GOT3 (cell line): ENCODE data around the gene SLC25A21.
"Not testable (repeated sequence)": the region's sequence is repeated elsewhere in the genome, so short reads cannot be mapped to it uniquely, and the experiment has no call there.

Experiments used
- DNase-seq: peaks from one replicate; lab custom pipeline; 2025; ENCODE audit warnings: mixed read lengths; lab: John Stamatoyannopoulos, UW

SLC25A21 gene

DNA sequence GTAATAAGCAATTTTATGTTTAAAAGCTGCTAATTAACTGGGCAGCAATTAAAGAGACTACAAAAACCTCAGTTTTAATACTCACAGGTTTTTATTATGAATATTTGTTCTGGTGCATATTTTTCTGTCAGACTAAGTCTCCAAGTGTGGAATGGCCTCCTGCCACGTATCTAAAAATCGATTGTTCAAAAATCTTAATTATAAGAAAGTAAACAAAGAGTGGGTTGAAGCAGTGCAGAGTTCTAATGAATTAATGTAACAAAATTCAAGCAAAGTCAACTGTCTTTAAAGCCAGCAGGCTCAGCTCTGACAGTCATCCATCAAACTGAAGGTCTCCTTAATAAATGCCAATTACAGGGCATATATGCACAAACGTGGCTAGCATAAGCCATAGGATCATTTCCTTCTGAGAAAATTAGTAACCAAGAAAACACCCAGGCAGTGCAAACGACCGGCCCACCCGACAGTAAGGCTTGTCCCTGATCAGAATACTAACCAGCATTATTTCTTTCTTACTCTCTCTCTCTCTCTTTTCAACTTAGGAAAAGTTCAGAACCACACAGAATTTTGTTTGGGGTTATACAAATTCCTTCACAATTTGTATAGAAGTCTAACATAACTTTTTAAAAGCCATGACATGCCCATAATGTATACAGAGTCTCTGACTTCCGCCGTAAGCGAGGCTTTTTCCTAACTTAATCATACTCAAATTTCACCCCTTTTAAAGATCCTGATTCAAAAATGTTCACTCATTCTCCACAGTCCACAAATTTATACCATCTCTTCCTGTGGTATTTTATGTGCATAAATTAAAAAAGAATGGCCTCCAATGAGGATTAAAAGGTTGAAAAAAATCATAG lies 83.8 kb downstream of the SLC25A21 start:
- no peak for DNase-seq

DNA sequence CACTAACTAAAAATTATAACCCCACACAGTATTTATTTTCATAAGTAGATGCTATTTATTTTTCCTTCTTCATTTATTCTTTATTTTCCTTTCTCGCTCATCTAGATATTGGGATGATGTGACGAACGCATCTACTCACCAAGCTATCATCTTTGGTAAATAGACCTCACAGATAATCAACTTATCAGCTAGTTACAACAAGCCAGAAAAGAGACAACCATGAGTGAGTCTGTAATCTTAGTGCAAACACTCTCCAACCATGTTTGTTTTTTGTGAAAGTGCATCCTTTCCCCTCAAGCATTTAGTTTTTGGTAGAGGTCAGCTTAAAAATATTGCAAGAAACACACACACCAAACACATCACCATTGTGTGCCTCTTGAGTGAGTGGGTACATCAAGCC lies 84.9 kb downstream of the SLC25A21 start:
- no peak for DNase-seq

DNA sequence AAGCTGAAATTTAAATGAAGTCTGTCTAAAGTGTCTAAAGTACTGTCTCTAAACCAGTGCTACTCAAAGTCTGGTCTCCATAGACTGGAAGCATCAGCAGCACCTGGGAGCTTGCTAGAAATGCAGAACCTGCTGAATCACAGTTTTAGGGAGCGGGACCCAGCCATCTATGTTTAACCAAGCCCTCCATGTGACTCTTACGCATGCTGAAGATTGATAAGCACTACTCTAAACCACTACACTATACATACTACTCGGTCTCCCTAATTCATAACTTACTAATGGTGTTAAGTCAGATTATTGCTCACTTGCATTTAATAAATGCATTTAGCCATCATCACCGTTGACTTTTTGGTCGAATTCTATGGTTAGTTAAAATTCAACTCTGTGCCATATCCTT lies 88.8 kb downstream of the SLC25A21 start:
- no peak for DNase-seq

DNA sequence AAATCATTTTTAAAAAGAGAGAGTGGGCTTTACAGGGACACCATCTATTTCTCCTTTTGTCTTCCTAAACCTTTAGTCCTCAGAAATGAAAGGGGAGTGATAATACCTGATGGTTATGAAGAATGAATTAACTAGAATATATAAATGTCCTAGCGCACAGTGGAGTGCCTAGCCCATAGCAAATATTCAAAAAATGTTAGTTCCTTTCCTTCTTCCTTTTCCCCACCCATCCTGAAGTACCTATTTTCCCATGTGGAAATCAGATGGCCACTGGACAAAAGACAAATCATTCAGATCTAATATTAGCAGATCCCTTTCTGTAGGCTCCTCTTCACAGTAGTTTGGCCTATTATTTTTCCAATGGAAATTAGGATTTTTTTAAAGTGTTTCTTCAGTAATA lies 90.0 kb downstream of the SLC25A21 start:
- DNase-seq: no peak

DNA sequence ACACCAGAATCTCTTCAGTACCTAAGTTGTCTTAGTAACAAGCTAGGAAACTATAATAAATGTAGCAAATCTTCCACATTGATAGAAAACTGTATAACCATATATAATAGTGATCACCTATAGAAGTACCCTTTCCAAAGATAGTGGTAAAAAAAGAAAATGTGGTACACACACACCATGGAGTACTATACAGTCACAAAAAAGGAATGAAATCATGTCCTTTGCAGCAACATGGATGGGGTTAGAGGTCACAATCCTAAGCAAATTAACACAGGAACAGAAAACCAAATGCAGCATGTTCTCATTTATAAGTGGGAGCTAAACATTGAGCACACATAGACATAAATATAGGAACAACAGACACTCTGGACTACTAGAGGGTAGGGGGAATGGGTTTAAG lies 90.5 kb downstream of the SLC25A21 start:
- DNase-seq: no peak

DNA sequence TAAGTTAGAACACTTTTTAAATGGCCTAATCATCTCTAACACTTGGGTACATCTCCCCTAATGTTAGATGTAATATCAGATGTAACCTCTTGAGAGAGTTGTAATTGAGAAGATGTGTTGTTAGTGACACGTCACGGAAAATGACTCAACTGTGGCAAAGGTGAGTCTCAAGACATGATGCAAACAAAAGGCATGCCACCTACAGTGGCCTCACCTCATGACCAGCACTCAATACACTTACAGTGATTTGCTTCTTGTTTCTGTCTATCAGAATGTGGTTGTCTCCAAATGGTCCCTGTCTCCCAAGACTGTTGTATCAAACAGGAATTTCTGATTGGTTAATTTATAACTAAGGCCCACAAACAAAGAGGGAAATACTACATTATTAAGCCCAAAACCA lies 91.2 kb downstream of the SLC25A21 start:
- no peak for DNase-seq

DNA sequence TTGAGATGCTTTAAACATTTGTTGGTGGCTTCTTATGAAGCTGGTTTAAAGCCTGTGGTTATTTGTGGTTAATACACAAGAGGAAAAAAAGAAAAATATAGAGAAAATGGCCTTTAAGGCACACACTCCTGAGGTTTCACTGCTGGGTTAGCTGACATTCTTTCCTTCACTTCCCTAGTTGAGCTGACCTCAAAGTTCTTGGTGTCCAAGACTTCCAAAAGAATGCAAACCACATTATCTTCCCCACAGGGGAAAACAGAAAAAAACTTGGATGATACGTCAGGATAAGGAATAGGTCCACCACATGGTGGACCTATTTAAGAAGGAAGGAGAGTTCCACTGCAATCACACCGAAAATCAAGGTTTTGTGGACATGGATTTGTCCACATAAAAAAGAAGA lies 94.3 kb downstream of the SLC25A21 start:
- no peak for DNase-seq

DNA sequence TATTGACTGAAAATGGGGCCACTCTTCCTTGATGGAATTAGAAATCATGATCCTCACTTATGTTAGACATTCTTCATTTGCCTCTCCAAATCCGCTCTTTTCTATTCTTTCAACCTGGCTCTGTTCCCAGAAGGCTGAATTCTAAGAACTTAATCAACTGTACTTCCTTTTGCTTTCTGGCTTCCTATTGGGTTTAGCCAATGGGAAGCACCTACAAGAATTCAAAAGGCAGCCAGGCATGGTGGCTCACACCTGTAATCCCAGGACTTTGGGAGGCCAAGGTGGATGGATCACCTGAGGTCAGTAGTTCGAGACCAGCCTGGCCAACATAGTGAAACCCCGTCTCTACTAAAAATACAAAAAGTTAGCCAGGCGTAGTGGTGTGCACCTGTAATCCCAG lies 98.1 kb downstream of the SLC25A21 start:
- DNase-seq: not testable (repeated sequence)

DNA sequence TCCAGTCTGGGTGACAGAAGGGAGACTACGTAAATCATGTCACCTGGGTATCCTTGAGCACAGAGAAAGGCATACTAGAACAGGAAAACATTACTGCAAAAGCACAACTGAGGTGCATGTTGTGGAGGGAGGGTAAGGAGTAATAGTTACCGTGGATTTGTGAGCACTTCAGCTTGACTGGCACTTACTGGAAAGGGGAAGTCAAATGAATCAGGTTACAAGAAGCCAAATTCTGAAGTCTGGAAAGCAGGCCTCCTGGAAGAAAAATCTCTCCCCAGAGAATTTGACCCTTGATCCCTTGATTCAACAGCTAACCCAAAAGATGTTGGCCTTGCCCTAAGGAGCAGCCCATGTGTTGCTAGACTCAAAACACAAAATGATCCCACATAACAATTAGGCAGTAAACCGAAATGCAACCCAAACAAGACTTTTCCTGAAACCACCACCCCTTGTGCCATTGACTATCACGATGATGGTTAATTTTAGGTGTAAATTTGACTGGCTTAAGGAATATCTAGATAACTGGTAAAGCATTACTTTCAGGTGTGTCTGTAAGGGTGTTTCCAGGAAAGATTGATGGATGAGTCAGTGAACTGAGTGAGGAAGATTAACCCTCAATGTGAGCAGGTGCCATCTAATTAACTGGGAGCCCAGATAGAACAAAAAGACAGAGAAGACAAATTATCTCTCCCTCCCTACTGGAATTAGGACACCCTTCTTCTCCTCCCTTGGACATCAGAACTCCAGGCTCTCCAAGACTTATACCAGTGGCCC lies 108.8 kb downstream of the SLC25A21 start:
- no peak for DNase-seq

DNA sequence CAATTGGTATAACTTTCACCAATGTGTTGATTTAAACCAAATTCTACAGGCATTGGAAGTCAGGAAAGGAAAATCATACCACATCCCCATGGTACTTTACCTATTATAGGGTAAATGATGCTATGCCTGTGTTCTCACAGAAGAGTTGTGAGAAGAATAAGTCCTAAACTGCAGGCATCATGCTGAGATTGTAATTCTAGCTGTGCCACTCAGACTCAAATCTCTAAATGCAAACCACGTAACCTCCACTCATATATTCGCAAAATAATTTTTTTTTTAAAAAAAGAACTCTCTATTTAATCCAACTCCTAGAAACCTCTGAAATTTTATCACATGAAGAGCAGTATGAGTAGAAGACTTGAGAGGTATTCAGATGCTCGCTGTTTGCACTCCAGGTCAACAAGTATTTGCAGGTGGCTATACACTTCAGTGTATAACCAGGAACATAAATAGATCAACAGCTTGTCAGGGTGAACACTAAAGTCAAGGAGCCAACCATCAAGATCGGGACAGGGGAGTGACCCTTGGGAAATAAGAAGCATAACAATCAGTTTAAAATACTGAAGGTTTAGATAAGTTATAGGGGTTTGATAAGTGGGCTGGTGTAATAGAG lies 110.1 kb downstream of the SLC25A21 start:
- DNase-seq: no peak

DNA sequence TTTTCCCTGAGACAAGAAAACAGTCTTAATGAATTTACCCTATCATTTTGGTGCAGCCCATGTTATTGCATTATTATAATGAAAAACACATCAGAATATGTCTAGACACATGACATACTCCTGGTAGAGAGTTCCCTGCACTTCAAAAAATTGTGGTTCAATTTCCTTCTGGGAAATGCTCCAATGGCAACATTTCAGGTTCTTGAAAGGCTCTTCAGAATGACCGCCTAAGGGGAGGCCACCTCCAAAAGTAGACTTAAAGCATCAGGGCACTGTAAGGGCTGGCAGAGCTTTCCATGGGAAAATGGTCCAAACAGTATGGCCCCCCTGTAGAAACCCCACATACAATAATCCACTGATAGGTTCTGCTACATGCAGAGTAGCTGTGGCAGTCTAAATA lies 110.7 kb downstream of the SLC25A21 start:
- no peak for DNase-seq

DNA sequence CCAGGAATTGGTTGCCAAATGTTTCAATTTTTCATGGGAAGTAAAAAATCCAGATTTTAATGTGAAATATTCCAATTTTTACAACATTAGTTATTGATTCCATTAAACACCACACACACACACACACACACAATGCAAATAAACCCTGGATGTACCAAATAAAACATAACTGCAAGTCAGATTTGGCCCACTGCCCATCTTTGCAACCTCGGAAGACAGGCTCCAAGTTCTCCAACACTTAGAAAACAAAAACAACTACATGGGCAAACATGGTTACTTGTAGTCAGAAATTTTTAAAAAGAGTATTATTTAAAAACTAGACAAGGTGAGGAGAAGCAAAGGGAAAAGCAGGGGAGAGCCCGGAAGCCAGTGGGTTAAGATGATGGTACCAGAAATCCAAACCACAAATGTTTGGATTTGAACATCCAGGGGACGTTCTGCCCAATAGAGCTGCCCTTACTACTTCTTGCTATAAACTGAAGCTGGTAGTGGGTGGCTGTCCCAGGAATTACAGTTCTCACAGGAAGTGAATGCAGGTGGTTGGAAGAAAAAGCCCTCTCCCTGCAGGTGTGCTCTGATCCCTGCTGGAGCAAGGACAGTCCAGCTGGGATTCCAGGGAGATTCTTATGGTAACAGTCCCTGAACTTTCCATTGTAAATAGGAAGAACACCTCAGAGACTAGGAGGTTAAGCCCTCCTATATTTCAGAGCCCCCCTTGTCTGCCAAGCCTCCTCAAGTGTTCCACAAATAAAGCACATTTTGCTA lies 111.7 kb downstream of the SLC25A21 start:
- no peak for DNase-seq

DNA sequence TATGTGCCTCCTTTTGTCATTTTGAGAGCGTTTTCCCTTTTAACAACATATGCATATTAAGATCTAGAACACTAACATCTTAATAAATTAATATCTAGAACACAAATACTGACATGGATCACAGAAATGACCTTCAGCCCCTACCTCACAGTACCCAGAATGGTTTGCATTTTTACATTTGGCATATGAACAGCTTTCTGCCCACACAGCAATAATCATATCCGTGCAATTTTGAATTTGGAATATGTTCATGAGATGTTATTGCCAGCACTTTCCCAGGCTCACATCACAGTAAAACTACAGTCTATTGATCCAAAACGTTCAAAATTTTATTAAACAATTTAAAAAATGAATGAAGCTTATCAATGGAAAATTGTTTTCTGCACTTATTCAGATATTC lies 114.6 kb downstream of the SLC25A21 start:
- DNase-seq: no peak

DNA sequence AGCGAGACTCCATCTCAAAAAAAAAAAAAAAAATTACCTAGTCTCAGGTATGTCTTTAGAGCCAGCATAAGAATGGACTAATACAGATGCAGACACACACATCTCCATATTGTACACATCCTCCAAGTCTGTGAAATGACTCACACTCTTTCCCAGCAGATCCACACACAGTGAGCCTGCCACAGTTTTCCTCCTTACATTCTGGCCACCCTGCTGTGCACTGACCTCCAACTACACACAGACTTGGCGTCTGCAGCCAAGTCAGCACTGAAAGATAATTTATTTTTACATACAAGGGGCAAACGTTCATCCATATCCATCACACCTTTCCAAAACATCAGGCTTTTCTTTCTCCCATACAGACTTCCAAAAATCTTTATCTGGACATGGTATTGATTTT lies 115.9 kb downstream of the SLC25A21 start:
- no peak for DNase-seq

DNA sequence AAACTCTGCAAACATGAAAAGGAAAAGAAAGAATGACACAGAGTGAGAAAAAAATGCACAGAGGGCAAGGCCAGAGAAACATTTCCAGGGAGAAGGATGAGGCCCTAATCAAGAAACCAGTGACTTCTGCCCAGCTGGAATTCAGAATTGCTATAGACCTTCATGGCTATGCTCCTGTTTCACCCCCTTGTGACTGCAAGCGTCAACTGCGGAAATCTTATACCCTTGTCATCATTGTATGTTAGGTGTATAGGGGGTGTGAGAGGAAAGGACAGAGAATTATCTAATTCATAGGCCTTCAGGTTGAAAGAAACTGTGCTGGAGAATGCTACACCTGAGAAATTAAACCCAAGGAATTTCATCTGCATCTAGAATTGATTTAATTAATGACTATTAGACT lies 117.5 kb downstream of the SLC25A21 start:
- no peak for DNase-seq

DNA sequence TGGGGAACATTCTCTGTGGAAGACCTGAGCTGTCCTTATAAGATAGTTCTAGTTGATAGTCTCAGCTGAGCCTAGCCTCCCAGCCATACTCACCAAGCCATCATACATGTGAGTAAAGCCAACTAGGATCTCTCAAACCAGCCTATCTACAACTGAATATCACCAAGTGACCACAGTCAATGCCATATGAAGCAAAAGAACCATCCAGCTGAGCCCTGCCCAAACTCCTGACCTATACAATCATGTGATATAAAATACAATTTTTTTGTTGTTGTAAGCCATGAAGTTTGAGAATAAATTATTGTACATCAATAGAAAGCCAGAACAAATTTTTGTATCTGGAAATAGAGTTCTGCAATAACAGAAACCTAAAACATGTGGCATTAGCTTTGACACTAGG lies 118.3 kb downstream of the SLC25A21 start:
- DNase-seq: no peak

DNA sequence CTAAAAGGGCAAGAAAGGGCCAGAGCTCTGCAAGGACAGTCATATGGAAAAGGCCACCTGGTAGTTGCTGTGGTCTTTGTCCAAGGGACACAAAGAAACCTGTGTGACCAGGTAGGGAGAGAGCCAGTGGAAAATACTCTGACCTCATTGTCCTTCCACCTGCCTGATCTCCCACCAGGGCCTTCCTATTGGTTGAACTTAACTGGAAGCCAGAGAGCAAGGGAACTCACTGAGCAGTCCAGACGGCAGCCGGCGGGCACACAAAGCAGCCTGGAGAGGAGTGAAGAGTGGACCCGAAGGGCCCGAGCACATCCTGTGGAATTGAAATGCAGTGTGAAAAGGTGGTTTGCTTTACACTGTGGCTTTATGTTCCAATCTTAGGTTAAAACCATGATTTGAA lies 120.7 kb downstream of the SLC25A21 start:
- DNase-seq: no peak

DNA sequence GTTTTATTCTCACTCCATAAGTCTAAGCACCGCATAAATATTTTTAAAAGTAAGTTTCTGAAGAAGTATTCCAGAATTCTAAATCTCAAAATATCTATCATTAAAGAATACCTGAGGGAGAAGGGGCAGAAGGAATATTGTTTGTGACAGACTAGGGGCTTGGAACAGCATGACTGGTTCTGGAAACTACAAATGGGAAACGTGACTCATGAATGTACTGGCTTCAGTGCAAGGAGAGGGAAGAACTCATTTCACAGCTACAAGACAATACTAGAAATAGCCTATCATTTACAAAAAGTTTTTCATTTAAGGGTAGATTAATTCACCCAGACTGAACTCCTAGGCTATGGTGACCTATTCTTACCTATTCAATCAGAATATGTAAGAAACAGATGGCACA lies 121.3 kb downstream of the SLC25A21 start:
- DNase-seq: no peak

DNA sequence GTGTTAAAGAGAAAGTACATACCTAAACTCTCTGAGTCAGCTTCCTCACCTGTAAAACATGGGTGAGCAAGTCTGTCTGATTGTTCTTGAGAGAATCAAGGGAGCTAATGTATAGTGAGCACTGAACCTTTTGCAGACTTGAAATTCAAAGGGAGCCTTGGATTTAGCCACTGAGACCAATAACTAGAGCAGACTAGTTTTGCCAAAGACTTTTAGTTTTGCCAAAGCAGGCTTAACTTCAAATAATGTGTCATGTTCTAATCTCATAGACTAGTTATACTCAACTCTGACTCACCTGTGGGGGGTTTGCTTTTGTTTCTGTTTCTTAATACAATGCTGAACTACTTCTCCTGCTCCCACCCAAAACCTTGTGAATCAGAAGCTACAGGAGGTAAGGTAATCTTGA lies 123.7 kb downstream of the SLC25A21 start:
- no peak for DNase-seq

DNA sequence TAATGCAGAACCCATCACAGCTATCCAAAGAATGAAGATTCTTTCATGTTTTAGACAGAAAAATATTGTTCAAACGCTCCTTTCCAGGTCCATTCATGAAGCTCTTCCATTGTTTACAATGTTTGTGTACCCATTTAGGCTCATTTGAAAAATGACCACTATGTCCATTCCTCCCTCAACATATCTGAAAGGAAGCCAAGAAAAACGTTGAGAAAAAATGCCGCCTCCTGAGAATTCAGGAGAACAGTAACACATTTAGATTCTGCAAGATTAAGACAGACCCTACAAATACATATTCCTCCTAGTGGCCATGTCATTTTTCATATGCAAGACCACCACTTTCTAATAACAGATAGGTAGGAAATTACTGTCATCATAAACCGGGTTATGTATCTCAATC lies 124.4 kb downstream of the SLC25A21 start:
- no peak for DNase-seq

DNA sequence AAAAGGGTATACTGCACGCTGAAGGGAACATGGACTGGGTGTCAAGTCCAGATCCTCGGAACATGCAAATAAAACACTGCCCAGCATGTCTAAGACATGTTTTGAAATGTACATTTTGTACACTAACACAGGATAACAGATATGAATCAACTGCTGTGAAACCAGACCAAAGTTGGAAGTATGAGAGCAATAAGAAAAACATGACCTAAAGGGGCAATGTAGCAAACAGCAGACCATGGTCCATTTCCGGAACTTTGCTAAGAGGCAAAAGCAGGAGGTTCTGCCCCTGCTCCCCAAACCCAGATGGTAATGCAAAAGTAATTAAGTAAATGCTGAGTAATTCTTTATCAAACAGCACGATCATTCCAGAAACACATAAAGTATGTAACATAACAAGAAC lies 125.2 kb downstream of the SLC25A21 start:
- no peak for DNase-seq

DNA sequence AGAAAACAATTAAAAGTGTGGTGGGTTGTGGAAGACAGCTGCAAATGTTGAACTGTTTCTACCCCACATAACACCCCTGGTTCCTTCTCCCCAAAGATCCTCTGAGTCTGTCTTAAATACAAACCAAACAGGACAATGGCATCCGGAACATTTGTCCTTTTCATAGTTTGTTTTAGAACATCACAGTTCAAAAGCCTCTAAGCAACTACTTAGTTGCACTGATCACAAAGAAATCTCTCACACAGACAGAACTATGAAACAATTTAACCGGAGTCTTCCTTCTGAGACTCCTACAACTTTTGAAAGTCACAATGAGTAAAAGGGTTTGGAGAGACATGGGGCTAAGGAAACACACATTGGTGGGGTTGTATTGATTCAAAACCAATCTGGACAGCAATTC lies 125.6 kb downstream of the SLC25A21 start:
- no peak for DNase-seq
